IPS DF 6.9 (cell line): ENCODE data around the gene SESTD1.
"Not testable (repeated sequence)": the region's sequence is repeated elsewhere in the genome, so short reads cannot be mapped to it uniquely, and the experiment has no call there.

Source experiments
- DNase-seq: peaks from one replicate; pipeline ENCODE4 v3.0.0-alpha.2; 2013; ENCODE audit warnings: low read depth, low spot score
- H3K27ac ChIP-seq: one replicate; pipeline ENCODE4 v1.5.1; 2013; ENCODE audit warnings: low read length, control low read depth
- H3K27me3 ChIP-seq: 2 replicates; pipeline ENCODE4 v1.6.1; 2013; ENCODE audit warnings: mild to moderate bottlenecking, low read length; ENCODE audit not compliant: control insufficient read depth, insufficient read depth
- H3K36me3 ChIP-seq: 2 replicates; pipeline ENCODE4 v1.6.1; 2013; ENCODE audit warnings: low read length; ENCODE audit not compliant: control insufficient read depth, insufficient read depth
- H3K4me1 ChIP-seq: 2 replicates; pipeline ENCODE4 v1.6.1; 2013; ENCODE audit warnings: low read length; ENCODE audit not compliant: control insufficient read depth, insufficient read depth
- H3K4me3 ChIP-seq: 2 replicates; pipeline ENCODE4 v1.5.1; 2013; ENCODE audit warnings: mild to moderate bottlenecking, low read length
- H3K9me3 ChIP-seq: 2 replicates; pipeline ENCODE4 v1.6.1; 2013; ENCODE audit warnings: low read length, inconsistent platforms; ENCODE audit not compliant: control insufficient read depth, insufficient read depth
- WGBS: extraction: QIAGEN DNeasy Blood & Tissue Kit; methylation state at CpG from one replicate; pipeline ENCODE4 v1.1.7; 2013; ENCODE audit warnings: mixed read lengths, missing lambda C conversion rate; ENCODE audit not compliant: insufficient read length, insufficient coverage; 5-methylcytosine and 5-hydroxymethylcytosine counted together

SESTD1 gene

GRCh38 chr2:179107737-179108136 lies 156.9 kb downstream of the SESTD1 start:
- DNase-seq, result no peak
- H3K27ac ChIP-seq, result no peak overlapping the region
- no peaks in the 10 kb centered on the region; the same call in 1 of the 2 replicates for H3K36me3 ChIP-seq
- no peak overlapping the region for H3K4me3 ChIP-seq
- no peaks in the 10 kb centered on the region for H3K4me1 ChIP-seq
- no peaks in the 10 kb centered on the region for H3K9me3 ChIP-seq
- no peaks in the 10 kb centered on the region for H3K27me3 ChIP-seq

- no CpG with 5 or more reads among the region's 3 CpGs for WGBS
- Histone ChIP-seq H3K9me3 (no peaks in the 10 kb centered on the region), H3K36me3 (no peaks in the 10 kb centered on the region; the same call in 1 of the 2 replicates), H3K27ac (no peak overlapping the region), H3K4me3 (no peak overlapping the region), H3K27me3 (no peaks in the 10 kb centered on the region), H3K4me1 (no peaks in the 10 kb centered on the region)
- DNase-seq, result no peak
These were observed 157.8 kb downstream of the SESTD1 start for GRCh38 chr2:179106676-179107428.

GRCh38 chr2:179106342-179106675 lies 158.3 kb downstream of the SESTD1 start:
- Histone ChIP-seq H3K27me3 (no peaks in the 10 kb centered on the region), H3K4me1 (no peaks in the 10 kb centered on the region), H3K4me3 (no peak overlapping the region), H3K36me3 (no peaks in the 10 kb centered on the region; the same call in 1 of the 2 replicates), H3K9me3 (no peaks in the 10 kb centered on the region), H3K27ac (no peak overlapping the region)
- no CpG with 5 or more reads among the region's 4 CpGs for WGBS
- no peak for DNase-seq

GRCh38 chr2:179104736-179105135 lies 159.9 kb downstream of the SESTD1 start:
- H3K36me3 ChIP-seq, result no peaks in the 10 kb centered on the region; the same call in 1 of the 2 replicates
- H3K4me3 ChIP-seq, result no peak overlapping the region
- no peaks in the 10 kb centered on the region for H3K4me1 ChIP-seq
- DNase-seq, result no peak
- WGBS, result no CpG with 5 or more reads among the region's 2 CpGs
- H3K27me3 ChIP-seq, result no peaks in the 10 kb centered on the region
- H3K9me3 ChIP-seq, result no peaks in the 10 kb centered on the region
- H3K27ac ChIP-seq, result no peak overlapping the region

- H3K27ac ChIP-seq, result no peak overlapping the region
- no peak for DNase-seq
These were observed 166.4 kb downstream of the SESTD1 start for GRCh38 chr2:179098080-179098689.

GRCh38 chr2:179097131-179097530 lies 167.5 kb downstream of the SESTD1 start:
- H3K4me1 ChIP-seq, result no peaks in the 10 kb centered on the region
- no CpG with 5 or more reads among the region's 1 CpG for WGBS

More at GRCh38 chr2:179098080-179098689, 166.4 kb downstream of the SESTD1 start:
- no peaks in the 10 kb centered on the region for H3K4me1 ChIP-seq
- no peaks in the 10 kb centered on the region for H3K36me3 ChIP-seq
- H3K4me3 ChIP-seq, result no peak overlapping the region
- WGBS, result no CpG with 5 or more reads among the region's 4 CpGs
- H3K27me3 ChIP-seq, result no peaks in the 10 kb centered on the region
- peaks cover under 1% of the 10 kb centered on the region; the same call in 1 of the 2 replicates for H3K9me3 ChIP-seq

GRCh38 chr2:179096090-179096489 lies 168.5 kb downstream of the SESTD1 start:
- no peaks in the 10 kb centered on the region for H3K27me3 ChIP-seq
- H3K4me3 ChIP-seq, result no peak overlapping the region
- no peak overlapping the region for H3K27ac ChIP-seq
- H3K4me1 ChIP-seq, result no peaks in the 10 kb centered on the region
- H3K9me3 ChIP-seq, result peaks cover 2% of the 10 kb centered on the region; the same call in 1 of the 2 replicates
- WGBS, result no CpG with 5 or more reads among the region's 3 CpGs
- no peaks in the 10 kb centered on the region for H3K36me3 ChIP-seq
- no peak for DNase-seq

More at GRCh38 chr2:179097131-179097530, 167.5 kb downstream of the SESTD1 start:
- Histone ChIP-seq H3K27ac (no peak overlapping the region), H3K27me3 (no peaks in the 10 kb centered on the region), H3K9me3 (peaks cover 2% of the 10 kb centered on the region; the same call in 1 of the 2 replicates), H3K4me3 (no peak overlapping the region), H3K36me3 (no peaks in the 10 kb centered on the region)
- DNase-seq, result no peak

GRCh38 chr2:179092912-179093311 lies 171.7 kb downstream of the SESTD1 start:
- no CpG with 5 or more reads among the region's 4 CpGs for WGBS
- DNase-seq, result not testable (repeated sequence)

GRCh38 chr2:179082697-179083096 lies 181.9 kb downstream of the SESTD1 start:
- H3K27me3 ChIP-seq, result no peaks in the 10 kb centered on the region
- no CpG with 5 or more reads among the region's 2 CpGs for WGBS
- no peaks in the 10 kb centered on the region for H3K36me3 ChIP-seq
- no peaks in the 10 kb centered on the region for H3K4me1 ChIP-seq
- no peak overlapping the region for H3K4me3 ChIP-seq
- DNase-seq, result no peak
- no peaks in the 10 kb centered on the region for H3K9me3 ChIP-seq
- no peak overlapping the region for H3K27ac ChIP-seq

More at GRCh38 chr2:179092912-179093311, 171.7 kb downstream of the SESTD1 start:
- not testable (repeated sequence) for H3K27ac ChIP-seq, H3K4me1 ChIP-seq, H3K9me3 ChIP-seq, H3K36me3 ChIP-seq, H3K27me3 ChIP-seq, H3K4me3 ChIP-seq

- Histone ChIP-seq H3K9me3 (no peaks in the 10 kb centered on the region), H3K4me1 (no peaks in the 10 kb centered on the region), H3K27me3 (no peaks in the 10 kb centered on the region), H3K36me3 (no peaks in the 10 kb centered on the region), H3K27ac (no peak overlapping the region), H3K4me3 (no peak overlapping the region)
- no peak for DNase-seq
These were observed 182.7 kb downstream of the SESTD1 start for GRCh38 chr2:179081954-179082353.

- no peaks in the 10 kb centered on the region for H3K4me1 ChIP-seq
- no peaks in the 10 kb centered on the region; the same call in 1 of the 2 replicates for H3K9me3 ChIP-seq
- H3K27ac ChIP-seq, result no peak overlapping the region
- no peaks in the 10 kb centered on the region for H3K27me3 ChIP-seq
- WGBS, result no CpG with 5 or more reads among the region's 3 CpGs
- no peak for DNase-seq
- no peaks in the 10 kb centered on the region for H3K36me3 ChIP-seq
- H3K4me3 ChIP-seq, result no peak overlapping the region
These were observed 192.1 kb downstream of the SESTD1 start for GRCh38 chr2:179072527-179072926.
